Measurements from ENCODE around the gene AUNIP. TPM values are rescaled to one million over a fixed set of nuclear protein-coding genes. Genes with fewer than 3 reads are reported as not detected.

Gene AUNIP
- total RNA-seq, 1 donor from 2014 or later: 1.3 TPM

DNA sequence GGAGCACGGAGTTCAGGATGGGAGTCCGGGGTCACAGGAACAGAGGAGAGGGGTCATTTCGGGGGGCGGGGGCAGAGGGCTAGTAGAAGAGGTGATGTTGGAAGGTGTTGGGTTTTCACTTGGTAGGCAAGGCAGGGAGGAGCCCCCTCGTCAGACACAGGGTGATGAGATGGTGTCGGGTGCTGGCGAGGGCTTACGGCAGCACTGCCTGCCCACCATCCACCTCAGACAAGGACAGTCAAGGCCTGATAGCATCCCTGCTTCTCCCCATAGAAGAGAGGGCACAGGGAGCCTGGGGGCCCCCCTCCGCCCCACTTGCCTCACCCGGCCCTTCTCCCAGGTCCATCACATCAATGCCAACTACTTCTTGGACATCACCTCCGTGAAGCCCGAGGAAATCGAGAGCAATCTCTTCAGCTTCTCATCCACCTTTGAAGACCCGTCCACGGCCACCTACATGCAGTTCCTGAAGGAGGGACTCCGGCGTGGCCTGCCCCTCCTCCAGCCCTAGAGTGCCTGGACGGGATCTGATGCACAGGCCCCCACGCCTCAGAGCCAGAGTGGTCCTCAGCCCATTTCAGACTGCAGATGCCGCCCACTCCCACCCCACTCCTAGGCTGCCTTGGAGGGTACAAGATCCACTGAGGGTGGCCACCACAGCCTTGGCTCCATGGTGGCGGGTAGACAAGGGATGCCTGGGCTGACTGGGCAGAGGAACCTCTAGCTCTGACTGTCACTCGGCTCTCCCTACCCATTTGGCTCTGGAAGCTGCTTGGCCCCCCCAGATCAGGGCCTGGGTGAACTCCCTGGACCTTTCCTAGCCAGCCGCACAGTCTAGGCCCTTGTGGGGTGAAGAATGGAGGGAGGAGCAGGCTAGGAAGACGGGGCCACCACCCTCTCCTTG, 43.8 kb downstream of the AUNIP start:
- H3K4me1 Mint-ChIP-seq (ENCODE audit: low read depth, unreplicated experiment): peaks cover 17% of the 10 kb centered on the region
- no peak for TF ChIP-seq CTCF (IDR thresholded peaks at IDR 0.05; ENCODE audit: partially characterized antibody, unreplicated experiment)
- no peak overlapping the region for H3K27ac Mint-ChIP-seq (ENCODE audit: unreplicated experiment)
- H3K4me3 Mint-ChIP-seq (ENCODE audit: unreplicated experiment): no peak overlapping the region
- H3K36me3 Mint-ChIP-seq (ENCODE audit: unreplicated experiment): no peaks in the 10 kb centered on the region
- H3K9me3 Mint-ChIP-seq (ENCODE audit: unreplicated experiment): peaks cover 4% of the 10 kb centered on the region
- H3K27me3 Mint-ChIP-seq (ENCODE audit: unreplicated experiment): peaks cover 7% of the 10 kb centered on the region
- DNase-seq: no peak

DNA sequence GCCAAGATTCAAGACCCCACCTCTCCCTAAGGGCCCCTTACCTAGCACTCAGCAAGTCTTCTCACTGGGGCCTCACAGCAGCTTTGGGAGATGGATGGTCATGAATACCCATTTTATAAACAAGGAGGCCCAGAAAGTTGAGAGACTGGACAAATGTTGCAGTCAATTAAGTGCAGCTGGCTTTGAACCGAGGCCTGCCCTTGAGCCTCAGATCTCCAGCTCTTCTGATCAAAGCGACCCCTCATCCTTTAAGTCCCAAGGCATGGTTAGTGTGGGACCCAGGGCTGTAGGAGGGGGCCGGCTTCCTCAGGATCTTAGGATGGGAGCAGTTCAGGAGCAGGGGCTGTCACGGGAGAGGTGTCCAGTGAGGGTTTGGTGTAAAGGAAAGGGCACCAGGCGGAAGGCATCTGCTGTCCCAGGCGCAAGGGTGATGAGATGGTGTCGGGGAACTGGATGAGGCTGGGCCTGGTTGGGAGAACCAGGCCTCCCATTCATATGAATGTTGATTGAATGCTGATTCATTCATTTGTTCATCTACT, 44.6 kb downstream of the AUNIP start:
- no peak overlapping the region for H3K27ac Mint-ChIP-seq (ENCODE audit: unreplicated experiment)
- H3K27me3 Mint-ChIP-seq (ENCODE audit: unreplicated experiment): peaks cover 7% of the 10 kb centered on the region
- no peak for TF ChIP-seq CTCF (IDR thresholded peaks at IDR 0.05; ENCODE audit: partially characterized antibody, unreplicated experiment)
- no peaks in the 10 kb centered on the region for H3K36me3 Mint-ChIP-seq (ENCODE audit: unreplicated experiment)
- no peak for DNase-seq
- H3K4me1 Mint-ChIP-seq (ENCODE audit: low read depth, unreplicated experiment): peaks cover 20% of the 10 kb centered on the region
- no peak overlapping the region for H3K4me3 Mint-ChIP-seq (ENCODE audit: unreplicated experiment)
- H3K9me3 Mint-ChIP-seq (ENCODE audit: unreplicated experiment): peaks cover 4% of the 10 kb centered on the region

- Mint-ChIP-seq H3K4me1 (ENCODE audit: low read depth, unreplicated experiment) (peaks cover 16% of the 10 kb centered on the region), H3K4me3 (ENCODE audit: unreplicated experiment) (no peak overlapping the region), H3K27ac (ENCODE audit: unreplicated experiment) (no peak overlapping the region), H3K9me3 (ENCODE audit: unreplicated experiment) (no peaks in the 10 kb centered on the region), H3K27me3 (ENCODE audit: unreplicated experiment) (peaks cover 1% of the 10 kb centered on the region), H3K36me3 (ENCODE audit: unreplicated experiment) (no peaks in the 10 kb centered on the region)
- TF ChIP-seq CTCF (IDR thresholded peaks at IDR 0.05; ENCODE audit: partially characterized antibody, unreplicated experiment): no peak
- no peak for DNase-seq
Measured at GRCh38 chr1:25813734-25814471, 45.4 kb downstream of the AUNIP start.

- no peaks in the 10 kb centered on the region for H3K9me3 Mint-ChIP-seq (ENCODE audit: unreplicated experiment)
- no peak overlapping the region for H3K4me3 Mint-ChIP-seq (ENCODE audit: unreplicated experiment)
- TF ChIP-seq CTCF (IDR thresholded peaks at IDR 0.05; ENCODE audit: partially characterized antibody, unreplicated experiment): no peak
- H3K4me1 Mint-ChIP-seq (ENCODE audit: low read depth, unreplicated experiment): peaks cover 9% of the 10 kb centered on the region
- peaks cover 1% of the 10 kb centered on the region for H3K27me3 Mint-ChIP-seq (ENCODE audit: unreplicated experiment)
- DNase-seq: no peak
- no peak overlapping the region for H3K27ac Mint-ChIP-seq (ENCODE audit: unreplicated experiment)
- H3K36me3 Mint-ChIP-seq (ENCODE audit: unreplicated experiment): no peaks in the 10 kb centered on the region
Measured at GRCh38 chr1:25813071-25813733, 46.1 kb downstream of the AUNIP start.
